Measurements from ENCODE around the gene TTLL13.

- TF ChIP-seq POLR2AphosphoS5 (IDR thresholded peaks at IDR 0.05; ENCODE audit: low read depth, low read length) (no peak), POLR2A (IDR thresholded peaks at IDR 0.05; ENCODE audit: low read depth, low read length) (no peak), SPI1 (IDR thresholded peaks at IDR 0.05; ENCODE audit: low read depth, low read length) (no peak), POU2F2 (IDR thresholded peaks at IDR 0.05; ENCODE audit: low read depth, low read length) (no peak), TAF1 (IDR thresholded peaks at IDR 0.05; ENCODE audit: low read depth, low read length) (no peak)
Measured at GRCh38 chr15:90300541-90300940, 51.2 kb downstream of the TTLL13 start.

Measured in GM12891 (cell line).